Caco-2 (cell line): ENCODE measurements around the gene PADI3. TPM values are rescaled to one million over a fixed set of nuclear protein-coding genes. Genes with fewer than 3 reads are reported as not detected.

Experiments
- BruUV-seq: library from RNA; stranded (reverse); fragments of 400-500 nt; replicated peaks from 2 replicates; lab custom pipeline; 2021; lab: Mats Ljungman, UMichigan
- CTCF ChIA-PET: fragments of 300-600 bp; sonication (Branson Sonifier 250); formaldehyde crosslinking; loops from one replicate; lab custom pipeline; 2022; ENCODE audit warnings: antibody characterized with exemption; lab: Charles Lee
- POLR2A ChIA-PET: fragments of 300-600 bp; sonication (Branson Sonifier 250); formaldehyde crosslinking; loops from one replicate; lab custom pipeline; 2022; ENCODE audit warnings: antibody characterized with exemption; lab: Charles Lee
- DNase-seq, 2 experiments: peaks; one replicate each; pipeline versions ENCODE4 v3.0.0 to v3.0.0-alpha.2; 2020 to 2022
- H3K27me3 ChIP-seq: replicated peaks from 2 replicates; pipeline ENCODE4 v1.6.0; 2011; ENCODE audit warnings: low read length; ENCODE audit not compliant: control insufficient read depth, insufficient read depth
- H3K36me3 ChIP-seq: 2 replicates; pipeline ENCODE4 v1.5.1; 2011; ENCODE audit warnings: low read length; ENCODE audit not compliant: control insufficient read depth, insufficient read depth
- H3K4me1 ChIP-seq: fragments of 250-450 bp; sonication (Bioruptor Pico); 2 replicates; pipeline ENCODE4 v1.5.1; 2020; ENCODE audit warnings: mild to moderate bottlenecking
- H3K4me3 ChIP-seq: 2 replicates; pipeline ENCODE4 v1.5.1; 2011; ENCODE audit warnings: low read depth, mild to moderate bottlenecking, control low read depth, low read length
- H3K9me3 ChIP-seq: fragments of 250-450 bp; sonication (Bioruptor Pico); 2 replicates; pipeline ENCODE4 v1.5.1; 2020; ENCODE audit warnings: mild to moderate bottlenecking, moderate library complexity
- H3K27ac Mint-ChIP-seq: one replicate; pipeline ENCODE4 v1.8.0; 2022; ENCODE audit warnings: mixed read lengths; ENCODE audit not compliant: unreplicated experiment
- H3K27me3 Mint-ChIP-seq: one replicate; pipeline ENCODE4 v1.8.0; 2022; ENCODE audit warnings: mixed read lengths; ENCODE audit not compliant: insufficient read depth, unreplicated experiment
- H3K36me3 Mint-ChIP-seq: one replicate; pipeline ENCODE4 v1.8.0; 2022; ENCODE audit warnings: mild to moderate bottlenecking, mixed read lengths; ENCODE audit not compliant: insufficient read depth, unreplicated experiment
- H3K4me1 Mint-ChIP-seq: one replicate; pipeline ENCODE4 v1.8.0; 2022; ENCODE audit warnings: low read depth, mixed read lengths; ENCODE audit not compliant: unreplicated experiment
- H3K4me3 Mint-ChIP-seq: one replicate; pipeline ENCODE4 v1.8.0; 2022; ENCODE audit warnings: mild to moderate bottlenecking, moderate library complexity, mixed read lengths; ENCODE audit not compliant: unreplicated experiment
- H3K9me3 Mint-ChIP-seq: one replicate; pipeline ENCODE4 v1.8.0; 2022; ENCODE audit warnings: mixed read lengths; ENCODE audit not compliant: unreplicated experiment
- CTCF ChIP-seq, 2 experiments: fragments of 200-600 bp in 1 of 2; IDR thresholded peaks; 1 replicate in 1 of 2; 2 replicates in 1 of 2; pipeline versions ENCODE4 v1.5.1 to v1.8.0; 2011 to 2022; ENCODE audit warnings: antibody characterized with exemption in 1 of 2, control low read depth in 1 of 2, inconsistent platforms in 1 of 2, low read depth in 1 of 2, low read length in 1 of 2, mild to moderate bottlenecking in 1 of 2, moderate library complexity in 1 of 2; ENCODE audit not compliant: insufficient read depth in 1 of 2, severe bottlenecking in 1 of 2, unreplicated experiment in 1 of 2
- intact Hi-C: fragments of 100-400 bp; cut with micrococcal nuclease; formaldehyde crosslinking; loops from one replicate; pipeline ENCODE4 v1.10.0; 2022; ENCODE audit not compliant: unreplicated experiment
- total RNA-seq: library from RNA; stranded (reverse); gene quantifications from 2 replicates; pipeline ENCODE4 v1.2.3, GENCODE V29; 2022

PADI3 gene
- total RNA-seq, 1 experiment from 2014 or later, result not detected

GRCh38 chr1:17296086-17296485, 47.2 kb downstream of the PADI3 start:
- DNase-seq, result no peak
- TF ChIP-seq CTCF (IDR thresholded peaks at IDR 0.05; ENCODE audit: insufficient read depth in 1 of 2, low read depth in 1 of 2, low read length in 1 of 2, severe bottlenecking in 1 of 2, unreplicated experiment in 1 of 2), result no peak
- Mint-ChIP-seq H3K4me3 (no peak overlapping the region), H3K27me3 (peaks cover 6% of the 10 kb centered on the region), H3K27ac (no peak overlapping the region), H3K36me3 (no peaks in the 10 kb centered on the region), H3K4me1 (no peaks in the 10 kb centered on the region), H3K9me3 (peaks cover 9% of the 10 kb centered on the region)
- Histone ChIP-seq H3K4me3 (no peak overlapping the region), H3K36me3 (no peaks in the 10 kb centered on the region), H3K4me1 (no peaks in the 10 kb centered on the region), H3K27me3 (no peaks in the 10 kb centered on the region), H3K9me3 (no peaks in the 10 kb centered on the region; the same call in 1 of the 2 replicates)
- no TSS peak for BruUV-seq
- CTCF ChIA-PET, result no interaction called here
- POLR2A ChIA-PET, result no interaction called here
- intact Hi-C loops, result no loop called here

GRCh38 chr1:17297991-17298390, 49.1 kb downstream of the PADI3 start:
- Mint-ChIP-seq H3K4me3 (no peak overlapping the region), H3K36me3 (no peaks in the 10 kb centered on the region), H3K27me3 (peaks cover 6% of the 10 kb centered on the region), H3K27ac (no peak overlapping the region), H3K9me3 (peaks cover 20% of the 10 kb centered on the region), H3K4me1 (no peaks in the 10 kb centered on the region)
- no peaks in the 10 kb centered on the region for H3K4me1 ChIP-seq
- ChIA-PET CTCF (no interaction called here), POLR2A (no interaction called here)
- no peaks in the 10 kb centered on the region for H3K27me3 ChIP-seq
- no peaks in the 10 kb centered on the region; the same call in 1 of the 2 replicates for H3K9me3 ChIP-seq
- no TSS peak for BruUV-seq
- no peak for TF ChIP-seq CTCF (IDR thresholded peaks at IDR 0.05; ENCODE audit: insufficient read depth in 1 of 2, low read depth in 1 of 2, low read length in 1 of 2, severe bottlenecking in 1 of 2, unreplicated experiment in 1 of 2)
- no peak for DNase-seq
- no peaks in the 10 kb centered on the region for H3K36me3 ChIP-seq
- no peak overlapping the region for H3K4me3 ChIP-seq
- intact Hi-C loops, result no loop called here

- ChIA-PET POLR2A (no interaction called here), CTCF (no interaction called here)
- no peak for TF ChIP-seq CTCF (IDR thresholded peaks at IDR 0.05; ENCODE audit: insufficient read depth in 1 of 2, low read depth in 1 of 2, low read length in 1 of 2, severe bottlenecking in 1 of 2, unreplicated experiment in 1 of 2)
- Histone ChIP-seq H3K36me3 (no peaks in the 10 kb centered on the region), H3K27me3 (no peaks in the 10 kb centered on the region), H3K4me3 (no peak overlapping the region), H3K4me1 (no peaks in the 10 kb centered on the region), H3K9me3 (no peaks in the 10 kb centered on the region; the same call in 1 of the 2 replicates)
- Mint-ChIP-seq H3K4me1 (no peaks in the 10 kb centered on the region), H3K27ac (no peak overlapping the region), H3K9me3 (peaks cover 20% of the 10 kb centered on the region), H3K4me3 (no peak overlapping the region), H3K36me3 (no peaks in the 10 kb centered on the region), H3K27me3 (peaks cover 3% of the 10 kb centered on the region)
- intact Hi-C loops, result no loop called here
- BruUV-seq, result no TSS peak
- no peak for DNase-seq
Measured at GRCh38 chr1:17301767-17302166, 52.9 kb downstream of the PADI3 start.
